Measurements from ENCODE around the gene CPNE2.
"Not testable (repeated sequence)": the region's sequence is repeated elsewhere in the genome, so short reads cannot be mapped to it uniquely, and the experiment has no call there.

Gene CPNE2

GRCh38 chr16:57099965-57100364, 7.6 kb downstream of the CPNE2 start:
- H3K27me3 ChIP-seq (ENCODE audit: control insufficient read depth, insufficient read depth, low read length), result not testable (repeated sequence)

GRCh38 chr16:57100445-57100844, 8.1 kb downstream of the CPNE2 start:
- H3K9ac ChIP-seq (ENCODE audit: low read depth, low read length), result no peak overlapping the region
- no peaks in the 10 kb centered on the region for H3K9me3 ChIP-seq (ENCODE audit: control insufficient read depth, insufficient read depth, low read length)
- H3K4me3 ChIP-seq (ENCODE audit: low read depth, low read length), result no peak overlapping the region
- H3K4me1 ChIP-seq (ENCODE audit: control insufficient read depth, insufficient read depth, low read length), result 0 out of 2 replicates have a peak, but pooled peaks cover 6% of the 10 kb centered on the region
- no peaks in the 10 kb centered on the region for H3K27me3 ChIP-seq (ENCODE audit: control insufficient read depth, insufficient read depth, low read length)
- no peaks in the 10 kb centered on the region for H3K36me3 ChIP-seq (ENCODE audit: control insufficient read depth, insufficient read depth, low read length)
- H3K27ac ChIP-seq (ENCODE audit: low read depth, low read length), result no peak overlapping the region

More at GRCh38 chr16:57099965-57100364, 7.6 kb downstream of the CPNE2 start:
- not testable (repeated sequence) for H3K9me3 ChIP-seq (ENCODE audit: control insufficient read depth, insufficient read depth, low read length); H3K9ac ChIP-seq (ENCODE audit: low read depth, low read length); H3K4me1 ChIP-seq (ENCODE audit: control insufficient read depth, insufficient read depth, low read length); H3K27ac ChIP-seq (ENCODE audit: low read depth, low read length); H3K36me3 ChIP-seq (ENCODE audit: control insufficient read depth, insufficient read depth, low read length); H3K4me3 ChIP-seq (ENCODE audit: low read depth, low read length)

GRCh38 chr16:57102888-57103851, 10.8 kb downstream of the CPNE2 start:
- Histone ChIP-seq H3K27me3 (ENCODE audit: control insufficient read depth, insufficient read depth, low read length) (no peaks in the 10 kb centered on the region), H3K36me3 (ENCODE audit: control insufficient read depth, insufficient read depth, low read length) (no peaks in the 10 kb centered on the region), H3K4me1 (ENCODE audit: control insufficient read depth, insufficient read depth, low read length) (peaks cover 13% of the 10 kb centered on the region; the same call in 1 of the 2 replicates), H3K4me3 (ENCODE audit: low read depth, low read length) (no peak overlapping the region), H3K9me3 (ENCODE audit: control insufficient read depth, insufficient read depth, low read length) (no peaks in the 10 kb centered on the region), H3K27ac (ENCODE audit: low read depth, low read length) (no peak overlapping the region), H3K9ac (ENCODE audit: low read depth, low read length) (no peak overlapping the region)

- no peaks in the 10 kb centered on the region for H3K9me3 ChIP-seq (ENCODE audit: control insufficient read depth, insufficient read depth, low read length)
- no peaks in the 10 kb centered on the region for H3K36me3 ChIP-seq (ENCODE audit: control insufficient read depth, insufficient read depth, low read length)
- H3K9ac ChIP-seq (ENCODE audit: low read depth, low read length), result no peak overlapping the region
- H3K27ac ChIP-seq (ENCODE audit: low read depth, low read length), result no peak overlapping the region
- peaks cover 13% of the 10 kb centered on the region; the same call in 1 of the 2 replicates for H3K4me1 ChIP-seq (ENCODE audit: control insufficient read depth, insufficient read depth, low read length)
- H3K4me3 ChIP-seq (ENCODE audit: low read depth, low read length), result no peak overlapping the region
- no peaks in the 10 kb centered on the region for H3K27me3 ChIP-seq (ENCODE audit: control insufficient read depth, insufficient read depth, low read length)
Observed at GRCh38 chr16:57104706-57105105, 12.3 kb downstream of the CPNE2 start.

GRCh38 chr16:57105184-57105583, 12.8 kb downstream of the CPNE2 start:
- H3K27ac ChIP-seq (ENCODE audit: low read depth, low read length), result no peak overlapping the region
- H3K4me1 ChIP-seq (ENCODE audit: control insufficient read depth, insufficient read depth, low read length), result peaks cover 13% of the 10 kb centered on the region; the same call in 1 of the 2 replicates
- no peaks in the 10 kb centered on the region for H3K36me3 ChIP-seq (ENCODE audit: control insufficient read depth, insufficient read depth, low read length)
- no peaks in the 10 kb centered on the region for H3K27me3 ChIP-seq (ENCODE audit: control insufficient read depth, insufficient read depth, low read length)
- H3K9ac ChIP-seq (ENCODE audit: low read depth, low read length), result no peak overlapping the region
- H3K9me3 ChIP-seq (ENCODE audit: control insufficient read depth, insufficient read depth, low read length), result no peaks in the 10 kb centered on the region
- H3K4me3 ChIP-seq (ENCODE audit: low read depth, low read length), result no peak overlapping the region

- no peak overlapping the region for H3K9ac ChIP-seq (ENCODE audit: low read depth, low read length)
- H3K36me3 ChIP-seq (ENCODE audit: control insufficient read depth, insufficient read depth, low read length), result no peaks in the 10 kb centered on the region
- H3K9me3 ChIP-seq (ENCODE audit: control insufficient read depth, insufficient read depth, low read length), result no peaks in the 10 kb centered on the region
- H3K4me3 ChIP-seq (ENCODE audit: low read depth, low read length), result no peak overlapping the region
- H3K4me1 ChIP-seq (ENCODE audit: control insufficient read depth, insufficient read depth, low read length), result peaks cover 13% of the 10 kb centered on the region; the same call in 1 of the 2 replicates
- no peak overlapping the region for H3K27ac ChIP-seq (ENCODE audit: low read depth, low read length)
- no peaks in the 10 kb centered on the region for H3K27me3 ChIP-seq (ENCODE audit: control insufficient read depth, insufficient read depth, low read length)
Observed at GRCh38 chr16:57106767-57107166, 14.4 kb downstream of the CPNE2 start.

GRCh38 chr16:57107321-57107922, 15.0 kb downstream of the CPNE2 start:
- peaks cover 13% of the 10 kb centered on the region; the same call in 1 of the 2 replicates for H3K4me1 ChIP-seq (ENCODE audit: control insufficient read depth, insufficient read depth, low read length)
- H3K9me3 ChIP-seq (ENCODE audit: control insufficient read depth, insufficient read depth, low read length), result no peaks in the 10 kb centered on the region
- H3K36me3 ChIP-seq (ENCODE audit: control insufficient read depth, insufficient read depth, low read length), result no peaks in the 10 kb centered on the region
- no peak overlapping the region for H3K9ac ChIP-seq (ENCODE audit: low read depth, low read length)
- H3K4me3 ChIP-seq (ENCODE audit: low read depth, low read length), result no peak overlapping the region
- no peaks in the 10 kb centered on the region for H3K27me3 ChIP-seq (ENCODE audit: control insufficient read depth, insufficient read depth, low read length)
- H3K27ac ChIP-seq (ENCODE audit: low read depth, low read length), result no peak overlapping the region

GRCh38 chr16:57108432-57108831, 16.0 kb downstream of the CPNE2 start:
- H3K9ac ChIP-seq (ENCODE audit: low read depth, low read length), result no peak overlapping the region
- H3K9me3 ChIP-seq (ENCODE audit: control insufficient read depth, insufficient read depth, low read length), result no peaks in the 10 kb centered on the region
- no peaks in the 10 kb centered on the region for H3K27me3 ChIP-seq (ENCODE audit: control insufficient read depth, insufficient read depth, low read length)
- peaks cover 8% of the 10 kb centered on the region; the same call in 1 of the 2 replicates for H3K4me1 ChIP-seq (ENCODE audit: control insufficient read depth, insufficient read depth, low read length)
- H3K27ac ChIP-seq (ENCODE audit: low read depth, low read length), result no peak overlapping the region
- no peaks in the 10 kb centered on the region for H3K36me3 ChIP-seq (ENCODE audit: control insufficient read depth, insufficient read depth, low read length)
- no peak overlapping the region for H3K4me3 ChIP-seq (ENCODE audit: low read depth, low read length)

- H3K27ac ChIP-seq (ENCODE audit: low read depth, low read length); H3K4me1 ChIP-seq (ENCODE audit: control insufficient read depth, insufficient read depth, low read length); H3K27me3 ChIP-seq (ENCODE audit: control insufficient read depth, insufficient read depth, low read length); H3K9ac ChIP-seq (ENCODE audit: low read depth, low read length); H3K9me3 ChIP-seq (ENCODE audit: control insufficient read depth, insufficient read depth, low read length); H3K36me3 ChIP-seq (ENCODE audit: control insufficient read depth, insufficient read depth, low read length); H3K4me3 ChIP-seq (ENCODE audit: low read depth, low read length): not testable (repeated sequence)
Observed at GRCh38 chr16:57109259-57110105, 17.1 kb downstream of the CPNE2 start.

- H3K27ac ChIP-seq (ENCODE audit: low read depth, low read length), result no peak overlapping the region
- H3K4me3 ChIP-seq (ENCODE audit: low read depth, low read length), result no peak overlapping the region
- peaks cover 7% of the 10 kb centered on the region; the same call in 1 of the 2 replicates for H3K4me1 ChIP-seq (ENCODE audit: control insufficient read depth, insufficient read depth, low read length)
- H3K27me3 ChIP-seq (ENCODE audit: control insufficient read depth, insufficient read depth, low read length), result no peaks in the 10 kb centered on the region
- no peaks in the 10 kb centered on the region for H3K36me3 ChIP-seq (ENCODE audit: control insufficient read depth, insufficient read depth, low read length)
- no peaks in the 10 kb centered on the region for H3K9me3 ChIP-seq (ENCODE audit: control insufficient read depth, insufficient read depth, low read length)
- H3K9ac ChIP-seq (ENCODE audit: low read depth, low read length), result no peak overlapping the region
Observed at GRCh38 chr16:57110937-57111336, 18.6 kb downstream of the CPNE2 start.
